Stimulated activated CD8-positive, alpha-beta memory T cell treated with anti-CD3 and anti-CD28 coated beads, Interleukin-7, amount 100 ng/mL, for 24 hours (primary cell): ENCODE results near the gene SURF2.

Experiments used
- DNase-seq: peaks from one replicate; pipeline ENCODE4 v3.0.0-alpha.2; 2020; ENCODE audit warnings: low read depth

SURF2 gene

GRCh38 chr9:133354766-133355165 lies 1.6 kb upstream of the SURF2 start:
- no peak for DNase-seq

- no peak for DNase-seq
These were observed 431 bp upstream of the SURF2 start for GRCh38 chr9:133355881-133356357.

GRCh38 chr9:133357656-133358055 lies 1.3 kb downstream of the SURF2 start:
- no peak for DNase-seq

- DNase-seq = no peak
These were observed 3.2 kb downstream of the SURF2 start for GRCh38 chr9:133359399-133360175.

GRCh38 chr9:133360400-133361393 lies 4.3 kb downstream of the SURF2 start:
- no peak for DNase-seq

- no peak for DNase-seq
These were observed 5.2 kb downstream of the SURF2 start for GRCh38 chr9:133361507-133362092.

- DNase-seq = no peak
These were observed 6.2 kb downstream of the SURF2 start for GRCh38 chr9:133362359-133363044.

GRCh38 chr9:133366435-133366834 lies 10.1 kb downstream of the SURF2 start:
- DNase-seq = no peak

GRCh38 chr9:133367221-133367620 lies 10.9 kb downstream of the SURF2 start:
- DNase-seq = no peak

- no peak for DNase-seq
These were observed 11.4 kb downstream of the SURF2 start for GRCh38 chr9:133367778-133368177.

GRCh38 chr9:133368249-133368881 lies 12.0 kb downstream of the SURF2 start:
- DNase-seq = no peak

GRCh38 chr9:133369422-133369821 lies 13.1 kb downstream of the SURF2 start:
- no peak for DNase-seq

GRCh38 chr9:133369933-133370332 lies 13.6 kb downstream of the SURF2 start:
- no peak for DNase-seq

GRCh38 chr9:133370685-133371084 lies 14.3 kb downstream of the SURF2 start:
- DNase-seq = no peak

GRCh38 chr9:133371261-133371711 lies 14.9 kb downstream of the SURF2 start:
- DNase-seq = no peak

- DNase-seq = no peak
These were observed 15.8 kb downstream of the SURF2 start for GRCh38 chr9:133372144-133372543.

GRCh38 chr9:133374612-133375115 lies 18.3 kb downstream of the SURF2 start:
- no peak for DNase-seq

- no peak for DNase-seq
These were observed 18.9 kb downstream of the SURF2 start for GRCh38 chr9:133375116-133375723.

- DNase-seq = peak; percentile 90
These were observed 19.6 kb downstream of the SURF2 start, which contains the start of the genes STKLD1 and SURF4 for GRCh38 chr9:133375724-133376654. Gene STKLD1, plus strand, starts transcription at chr9:133376366. Its CDS starts 108 bp downstream, at chr9:133376474. Gene SURF4, minus strand, starts transcription at chr9:133376060. Its CDS starts 91 bp downstream, at chr9:133375969.
